ENCODE measurements around the gene TTI1. TPM values are rescaled to one million over a fixed set of nuclear protein-coding genes. Genes with fewer than 3 reads are reported as not detected.

Gene TTI1
- total RNA-seq, 1 experiment from 2014 or later = 26.6 TPM

GRCh38 chr20:38001981-38002380 is 31.3 kb downstream of the TTI1 start:
- in situ Hi-C loops (cut with HindIII; ENCODE audit: low pct_unique_long_range_greater_than_20kb, low sequenced_read_pairs) = no loop called here
- ATAC-seq (no peak), DNase-seq (ENCODE audit: low read depth, low spot score) (no peak)
- no peaks in the 10 kb centered on the region for H3K27me3 ChIP-seq (ENCODE audit: control insufficient read depth, insufficient read depth, low read length)
- H3K4me1 ChIP-seq (ENCODE audit: control insufficient read depth, insufficient read depth, low read length) = no peaks in the 10 kb centered on the region
- CTCF ChIA-PET = no interaction called here
- no peak for TF ChIP-seq POLR2AphosphoS5 (IDR thresholded peaks at IDR 0.05; ENCODE audit: low read depth, low read length)
- no peak for TF ChIP-seq TCF7L2 (IDR thresholded peaks at IDR 0.05; ENCODE audit: low read depth, low read length)
- TF ChIP-seq SIN3A (IDR thresholded peaks at IDR 0.05; ENCODE audit: borderline replicate concordance, insufficient read depth, low read depth, low read length) = no peak
- no peak for TF ChIP-seq CTCF (IDR thresholded peaks at IDR 0.05)
- no peak for TF ChIP-seq REST (IDR thresholded peaks at IDR 0.05; ENCODE audit: insufficient read depth in 1 of 2, low read depth in 2 of 2, low read length in 1 of 2)
- POLR2A ChIA-PET = no interaction called here
- intact Hi-C loops (cut with micrococcal nuclease; ENCODE audit: unreplicated experiment) = no loop called here
- no peak overlapping the region for H3K4me3 ChIP-seq (ENCODE audit: low read depth in 2 of 2, low read length in 2 of 2)
- no peaks in the 10 kb centered on the region for H3K9me3 ChIP-seq (ENCODE audit: control insufficient read depth, insufficient read depth, low read depth, low read length)
- no TSS peak for BruUV-seq (replicated peaks)
- H3K27ac ChIP-seq (ENCODE audit: low read length) = no peak overlapping the region
- H3K36me3 ChIP-seq (ENCODE audit: control insufficient read depth, insufficient read depth, low read length) = peaks cover 11% of the 10 kb centered on the region; the same call in 1 of the 2 replicates

GRCh38 chr20:38001173-38001875 is 31.9 kb downstream of the TTI1 start:
- TF ChIP-seq TCF7L2 (IDR thresholded peaks at IDR 0.05; ENCODE audit: low read depth, low read length) = no peak
- no peak for TF ChIP-seq POLR2AphosphoS5 (IDR thresholded peaks at IDR 0.05; ENCODE audit: low read depth, low read length)
- TF ChIP-seq REST (IDR thresholded peaks at IDR 0.05; ENCODE audit: insufficient read depth in 1 of 2, low read depth in 2 of 2, low read length in 1 of 2) = no peak
- no peak for TF ChIP-seq CTCF (IDR thresholded peaks at IDR 0.05)
- TF ChIP-seq SIN3A (IDR thresholded peaks at IDR 0.05; ENCODE audit: borderline replicate concordance, insufficient read depth, low read depth, low read length) = no peak
- Histone ChIP-seq H3K9me3 (ENCODE audit: control insufficient read depth, insufficient read depth, low read depth, low read length) (no peaks in the 10 kb centered on the region), H3K4me3 (ENCODE audit: low read depth in 2 of 2, low read length in 2 of 2) (no peak overlapping the region), H3K36me3 (ENCODE audit: control insufficient read depth, insufficient read depth, low read length) (peaks cover 11% of the 10 kb centered on the region; the same call in 1 of the 2 replicates), H3K4me1 (ENCODE audit: control insufficient read depth, insufficient read depth, low read length) (no peaks in the 10 kb centered on the region), H3K27ac (ENCODE audit: low read length) (no peak overlapping the region), H3K27me3 (ENCODE audit: control insufficient read depth, insufficient read depth, low read length) (no peaks in the 10 kb centered on the region)
- in situ Hi-C loops (cut with HindIII; ENCODE audit: low pct_unique_long_range_greater_than_20kb, low sequenced_read_pairs) = no loop called here
- POLR2A ChIA-PET = no interaction called here
- no TSS peak for BruUV-seq (replicated peaks)
- ATAC-seq (no peak; the same call in 1 of the 2 replicates), DNase-seq (ENCODE audit: low read depth, low spot score) (no peak)
- intact Hi-C loops (cut with micrococcal nuclease; ENCODE audit: unreplicated experiment) = no loop called here
- CTCF ChIA-PET = no interaction called here

Data from Panc1 (cell line).